HG02588 (cell line): ENCODE data around the gene MYBBP1A.

Experiments
- ATAC-seq: cut with Tn5 transposase; IDR thresholded peaks from one replicate; pipeline ENCODE4 v1.9.1; 2021; ENCODE audit warnings: mild to moderate bottlenecking, moderate library complexity; ENCODE audit not compliant: unreplicated experiment

MYBBP1A gene

DNA sequence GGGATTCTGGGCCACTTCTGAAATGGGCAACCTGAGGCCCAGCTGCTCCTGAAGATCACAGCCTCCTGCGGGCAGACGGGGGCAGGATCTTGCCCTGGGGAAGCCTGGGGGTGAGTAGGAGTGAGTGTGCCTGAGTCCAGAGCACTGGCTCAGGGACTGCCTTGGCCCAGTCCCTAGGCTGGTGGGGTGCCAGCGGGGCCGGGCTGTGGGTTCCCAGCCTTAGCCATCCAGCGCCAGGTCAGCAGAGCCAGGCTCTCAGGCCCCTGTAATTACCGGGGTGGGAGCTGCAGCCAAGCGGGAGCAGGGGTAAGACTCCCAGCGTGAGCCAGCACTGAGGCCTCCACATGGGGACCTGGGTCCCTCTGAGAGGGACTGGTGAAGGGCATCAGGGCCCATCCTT, 48.3 kb downstream of the MYBBP1A start:
- ATAC-seq = no peak

DNA sequence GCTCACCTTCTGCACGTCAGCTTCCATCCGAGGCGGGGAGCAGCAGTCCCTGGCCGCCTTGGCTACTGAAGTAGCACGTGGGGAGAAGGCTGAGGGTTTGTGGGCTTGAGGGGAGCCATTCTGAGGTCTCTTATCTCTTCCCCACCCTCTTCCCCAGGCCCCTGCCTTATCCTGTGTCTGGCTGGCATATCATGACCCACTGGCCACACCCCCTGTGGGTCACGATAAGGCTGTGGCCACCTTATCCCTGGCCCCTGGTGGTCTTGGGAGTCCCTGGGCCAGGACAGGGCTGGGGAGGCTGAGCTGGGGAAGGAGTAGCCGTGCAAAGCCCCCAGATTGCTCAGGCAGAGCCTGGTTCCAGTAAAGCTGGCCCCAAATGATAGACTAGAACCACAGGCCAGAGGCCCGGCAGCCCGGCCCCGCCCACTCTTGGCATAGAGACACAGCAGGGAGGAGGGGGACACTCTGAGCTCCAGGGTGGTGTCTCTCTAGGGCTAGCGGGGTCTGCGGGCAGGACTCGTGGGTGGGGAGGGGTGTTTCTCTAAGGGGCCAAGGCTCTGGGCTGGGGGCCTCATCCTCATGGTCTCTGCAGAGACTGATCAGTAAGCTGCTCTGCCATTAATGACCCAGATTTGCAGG, 48.9 kb downstream of the MYBBP1A start:
- ATAC-seq = no peak

DNA sequence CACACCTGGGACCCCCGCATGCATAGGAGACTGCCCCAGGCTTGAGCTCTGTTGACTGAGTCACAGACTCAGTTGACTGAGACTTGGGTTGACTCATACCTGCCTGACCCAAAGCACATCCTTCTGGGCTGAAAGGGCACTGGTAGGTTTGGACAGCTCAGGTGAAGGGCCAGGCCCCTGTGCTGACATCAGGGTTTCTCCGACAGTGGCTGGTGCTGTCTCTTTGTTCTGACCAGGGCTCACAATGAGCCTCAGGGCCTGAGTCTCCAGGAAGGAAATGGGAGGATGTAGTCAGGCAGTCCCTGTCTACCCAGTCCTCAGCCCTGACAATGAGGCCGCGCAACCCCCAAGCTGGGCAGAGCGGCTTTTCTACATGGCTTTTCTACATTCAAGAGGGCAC, 50.0 kb downstream of the MYBBP1A start:
- ATAC-seq = no peak

DNA sequence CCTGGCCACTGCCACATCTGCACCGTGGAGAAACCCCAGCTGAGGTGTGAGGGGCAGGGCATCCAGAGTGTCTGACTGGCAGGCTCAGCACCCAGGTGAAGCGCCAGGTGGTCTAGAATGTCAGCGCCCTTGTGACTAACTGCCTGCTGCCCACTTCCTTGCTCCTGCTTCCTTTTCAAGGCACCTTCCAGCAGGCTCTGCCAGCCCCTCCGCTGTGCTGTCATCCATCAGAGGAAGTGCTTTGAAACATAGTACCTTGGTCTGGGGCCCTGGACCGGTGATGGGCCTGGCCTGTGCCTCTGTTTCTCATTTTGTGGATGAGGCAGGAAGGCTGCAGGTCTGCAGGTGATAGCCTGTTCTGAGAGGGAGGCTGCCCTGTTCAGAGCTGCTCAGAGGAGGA, 51.0 kb downstream of the MYBBP1A start:
- ATAC-seq = no peak

DNA sequence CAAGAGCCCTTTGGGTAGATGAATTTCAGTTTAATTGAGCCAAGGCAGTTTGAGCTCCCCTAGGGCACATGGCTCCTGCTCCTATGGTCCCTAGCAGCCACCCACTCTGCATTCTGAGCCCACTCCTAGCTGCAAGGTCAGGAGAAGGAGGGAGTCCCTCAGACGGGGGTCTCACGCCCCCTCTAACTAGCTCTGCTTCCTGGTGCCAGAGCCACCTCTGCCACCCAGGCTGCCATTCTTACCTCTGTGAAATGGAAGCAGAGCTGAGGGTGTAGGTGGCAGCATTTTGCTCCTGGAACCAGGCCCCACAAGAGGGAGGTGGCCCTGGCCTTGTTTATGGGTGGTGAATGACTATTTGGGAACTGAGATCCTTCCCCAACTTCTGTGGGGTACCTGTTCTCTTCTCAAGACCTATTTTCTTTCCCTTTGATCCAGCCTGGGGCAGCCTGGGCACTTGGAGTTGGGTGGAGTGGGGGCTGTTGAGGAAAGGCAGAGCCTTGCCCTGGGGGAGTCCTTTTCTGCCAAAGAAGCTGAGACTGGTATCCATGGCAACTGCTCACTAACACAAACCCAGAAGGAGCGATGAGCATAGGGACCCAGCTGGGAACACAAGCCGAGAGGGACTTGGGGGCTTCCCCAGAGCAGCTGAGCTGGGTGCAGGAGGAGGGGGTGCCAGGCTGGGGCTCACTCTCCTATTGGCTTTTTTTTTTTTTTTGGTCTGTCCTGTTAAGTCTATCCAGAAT, 51.7 kb downstream of the MYBBP1A start:
- no peak for ATAC-seq

DNA sequence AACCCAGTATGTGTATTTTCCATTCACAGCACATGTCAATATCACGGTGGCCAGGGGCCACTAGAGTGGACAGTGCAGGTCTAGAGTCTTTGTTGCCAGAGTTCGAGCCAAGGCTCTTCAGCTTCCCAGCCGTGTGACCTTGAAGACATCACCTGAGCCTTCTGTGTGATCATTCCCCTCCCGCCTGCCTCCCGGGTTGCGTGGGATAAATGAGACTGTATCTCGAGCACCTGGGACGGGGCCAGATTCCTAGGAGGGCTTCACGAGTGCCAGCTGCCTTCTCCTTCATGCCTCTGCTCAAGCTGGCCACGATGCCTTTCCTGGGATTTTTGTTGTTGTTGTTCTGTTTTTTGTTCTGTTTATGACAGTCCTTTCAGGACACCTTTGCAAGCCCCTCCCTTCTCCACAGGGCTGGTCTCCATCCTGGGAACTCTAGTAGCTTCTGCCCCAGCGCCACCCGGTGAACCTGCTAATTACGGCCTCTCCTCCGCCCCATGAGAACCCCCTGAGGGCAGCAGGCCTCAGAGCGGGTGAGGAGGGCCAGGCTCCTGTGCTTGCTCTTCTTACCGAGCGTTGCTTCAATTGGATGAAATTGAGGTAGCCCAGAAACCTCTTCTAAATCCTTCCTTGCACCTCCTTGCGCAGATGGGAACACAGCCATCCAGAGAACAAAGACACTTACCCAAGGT, 52.6 kb downstream of the MYBBP1A start:
- ATAC-seq = no peak

DNA sequence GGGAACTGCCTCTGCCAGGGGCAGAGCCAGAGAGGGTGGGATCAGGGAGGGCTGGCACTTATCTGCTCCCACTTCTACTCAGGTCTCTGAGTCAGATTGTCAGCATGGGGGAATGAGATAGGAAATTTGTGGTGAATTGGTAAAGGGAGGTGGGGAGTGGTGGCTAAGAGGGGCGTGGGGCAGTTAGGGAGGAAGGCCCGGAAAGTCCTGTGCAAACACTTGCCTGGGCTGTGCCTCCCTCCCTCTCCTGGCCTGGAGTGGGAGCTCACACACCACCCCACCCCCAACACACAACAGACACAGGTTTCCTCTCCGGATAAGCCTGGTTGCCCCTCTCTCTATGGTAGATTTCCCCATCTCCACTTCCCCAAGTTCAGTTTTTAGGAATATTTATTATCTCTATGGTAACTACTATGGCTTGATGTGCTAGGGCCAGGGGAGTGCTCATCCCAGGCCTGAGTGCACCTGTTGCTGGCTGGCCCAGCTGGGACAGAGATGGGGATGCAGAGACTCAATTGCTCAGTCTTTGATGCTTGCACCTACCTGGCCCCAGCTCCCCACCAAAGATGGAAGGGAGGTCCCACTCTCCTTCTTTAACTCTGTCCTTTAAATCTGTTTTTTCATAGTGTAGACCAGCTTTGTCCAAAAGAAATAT, 53.8 kb downstream of the MYBBP1A start:
- no peak for ATAC-seq

DNA sequence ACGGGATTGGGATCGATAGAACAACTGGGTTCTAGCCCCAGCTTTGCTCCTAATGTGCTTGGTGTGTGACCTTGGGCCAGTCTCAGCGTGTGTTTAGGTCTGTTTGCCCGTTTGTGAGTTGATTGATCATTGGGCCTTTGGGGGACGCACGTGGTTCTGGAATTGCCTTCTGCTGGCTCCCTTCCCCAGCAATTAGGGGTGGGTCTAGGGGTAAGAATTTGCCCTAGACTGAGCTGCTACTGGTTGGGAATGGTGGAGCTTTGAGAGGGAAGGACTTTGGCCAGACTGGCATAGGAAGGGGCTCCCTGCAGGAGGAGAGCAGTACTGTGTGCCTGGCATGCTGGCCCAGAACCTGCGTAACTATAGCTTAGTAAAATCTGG, 55.0 kb downstream of the MYBBP1A start:
- ATAC-seq = no peak

DNA sequence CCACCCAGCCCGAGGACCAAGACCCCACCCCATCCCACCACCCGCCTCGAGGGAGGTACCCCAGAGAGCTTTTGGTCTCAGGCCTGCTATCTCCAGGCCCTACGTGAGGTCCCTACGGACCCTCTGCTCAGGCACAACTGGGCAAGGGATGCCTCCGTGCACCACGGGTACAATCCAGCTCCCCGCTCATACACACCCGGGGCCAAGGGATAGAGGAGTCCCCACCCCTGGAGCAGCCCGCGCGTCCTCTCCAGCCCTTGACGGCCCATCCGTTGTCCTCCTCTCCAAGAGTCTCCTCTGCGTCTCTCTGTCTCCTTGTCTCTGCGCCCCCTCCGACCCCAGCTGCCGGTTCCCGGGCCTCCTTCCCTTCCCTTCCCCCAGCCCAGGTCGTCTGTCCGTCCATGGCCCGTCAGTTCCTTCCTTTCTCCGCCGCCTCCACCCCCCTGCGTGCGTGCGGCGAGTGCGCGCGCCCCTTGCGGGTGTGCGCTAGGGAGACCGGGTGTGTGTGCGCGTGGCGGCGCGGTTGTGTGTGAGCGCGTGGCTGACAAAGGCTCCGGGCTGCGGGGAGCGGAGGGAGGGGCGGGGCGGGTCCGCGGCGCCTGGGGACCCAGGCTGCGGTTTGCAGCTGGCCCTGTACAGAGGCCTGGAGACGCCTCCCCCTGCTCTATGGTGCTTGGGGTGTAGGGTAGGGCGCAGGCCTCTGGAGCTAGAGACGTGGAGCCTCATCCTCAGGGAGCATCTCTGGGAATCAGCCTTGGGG, 55.6 kb downstream of the MYBBP1A start:
- no peak for ATAC-seq

DNA sequence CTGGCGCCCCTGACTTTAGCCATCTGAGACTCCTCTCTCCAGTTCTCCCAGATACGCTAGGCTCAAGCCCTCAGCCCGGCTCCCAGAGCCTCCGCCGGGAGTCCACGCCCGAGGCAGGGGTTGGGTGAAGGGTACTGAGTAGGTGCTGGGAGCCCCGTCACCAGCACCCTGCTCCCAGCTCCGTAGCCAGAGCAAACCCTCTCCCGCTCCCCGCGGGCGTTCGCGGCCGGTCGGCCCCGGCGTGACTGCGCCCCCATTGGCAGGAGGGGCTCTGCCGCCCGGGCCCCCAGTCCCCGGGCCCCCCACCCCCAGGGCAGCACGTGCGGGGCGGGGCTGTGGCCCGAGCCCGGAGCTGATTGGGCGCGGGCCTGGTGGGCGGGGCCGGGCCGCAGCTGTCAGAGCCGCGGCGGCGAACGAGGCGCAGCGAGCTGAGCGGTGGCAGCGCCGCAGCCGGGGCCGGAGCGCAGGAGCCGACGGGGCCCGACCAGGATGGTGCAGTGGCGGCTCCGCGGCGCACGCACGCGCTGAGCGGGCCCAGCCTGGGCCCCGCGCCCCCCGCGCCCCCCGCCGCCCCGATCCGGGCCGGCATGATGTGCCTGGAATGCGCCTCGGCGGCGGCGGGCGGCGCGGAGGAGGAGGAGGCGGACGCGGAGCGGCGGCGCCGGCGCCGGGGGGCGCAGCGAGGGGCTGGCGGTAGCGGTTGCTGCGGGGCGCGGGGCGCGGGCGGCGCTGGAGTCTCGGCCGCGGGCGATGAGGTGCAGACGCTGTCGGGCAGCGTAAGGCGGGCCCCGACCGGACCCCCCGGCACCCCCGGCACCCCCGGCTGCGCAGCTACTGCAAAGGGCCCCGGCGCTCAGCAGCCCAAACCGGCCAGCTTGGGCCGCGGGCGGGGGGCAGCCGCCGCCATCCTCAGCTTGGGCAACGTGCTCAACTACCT, 56.5 kb downstream of the MYBBP1A start, which contains the start of gene SPNS2:
Gene SPNS2 (plus strand): TSS at position 421 of the 937 bp plus-strand sequence. CDS start 167 bp downstream, at position 588.
- ATAC-seq = peak; percentile 61

DNA sequence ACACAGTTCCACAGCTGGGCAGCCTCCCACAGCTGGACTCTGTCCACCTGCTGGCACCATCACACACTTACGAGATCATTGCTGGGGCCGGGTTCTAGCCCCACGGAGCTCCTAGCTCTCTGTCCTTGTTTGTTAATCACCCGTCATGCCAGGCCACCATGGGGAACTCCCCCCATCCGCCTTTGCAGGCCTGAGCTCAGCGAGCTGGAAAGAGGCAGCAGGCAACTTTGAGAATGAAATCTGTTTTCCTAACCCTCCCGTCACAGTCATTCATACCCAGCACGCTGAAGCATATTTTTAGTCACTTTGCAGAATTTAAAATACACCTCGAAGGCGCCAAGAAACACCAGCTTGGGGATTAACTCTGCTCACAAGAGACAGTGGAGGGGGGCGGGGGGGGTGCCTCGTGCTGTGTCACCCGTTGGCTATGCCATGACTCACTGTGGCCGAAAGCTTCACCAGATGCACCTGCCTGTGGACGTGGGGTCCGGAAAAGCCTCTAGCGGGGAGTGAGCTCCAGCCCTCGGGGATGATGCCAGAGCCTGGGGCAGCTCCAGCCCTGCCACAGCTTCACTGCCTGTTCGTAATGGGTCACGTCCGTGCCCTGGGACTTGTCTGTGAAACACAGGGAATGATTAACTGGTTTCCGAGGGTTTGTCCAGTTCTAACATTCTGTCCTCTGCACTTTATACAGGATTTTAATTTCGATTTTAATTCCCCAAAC, 57.9 kb downstream of the MYBBP1A start:
- ATAC-seq = no peak

DNA sequence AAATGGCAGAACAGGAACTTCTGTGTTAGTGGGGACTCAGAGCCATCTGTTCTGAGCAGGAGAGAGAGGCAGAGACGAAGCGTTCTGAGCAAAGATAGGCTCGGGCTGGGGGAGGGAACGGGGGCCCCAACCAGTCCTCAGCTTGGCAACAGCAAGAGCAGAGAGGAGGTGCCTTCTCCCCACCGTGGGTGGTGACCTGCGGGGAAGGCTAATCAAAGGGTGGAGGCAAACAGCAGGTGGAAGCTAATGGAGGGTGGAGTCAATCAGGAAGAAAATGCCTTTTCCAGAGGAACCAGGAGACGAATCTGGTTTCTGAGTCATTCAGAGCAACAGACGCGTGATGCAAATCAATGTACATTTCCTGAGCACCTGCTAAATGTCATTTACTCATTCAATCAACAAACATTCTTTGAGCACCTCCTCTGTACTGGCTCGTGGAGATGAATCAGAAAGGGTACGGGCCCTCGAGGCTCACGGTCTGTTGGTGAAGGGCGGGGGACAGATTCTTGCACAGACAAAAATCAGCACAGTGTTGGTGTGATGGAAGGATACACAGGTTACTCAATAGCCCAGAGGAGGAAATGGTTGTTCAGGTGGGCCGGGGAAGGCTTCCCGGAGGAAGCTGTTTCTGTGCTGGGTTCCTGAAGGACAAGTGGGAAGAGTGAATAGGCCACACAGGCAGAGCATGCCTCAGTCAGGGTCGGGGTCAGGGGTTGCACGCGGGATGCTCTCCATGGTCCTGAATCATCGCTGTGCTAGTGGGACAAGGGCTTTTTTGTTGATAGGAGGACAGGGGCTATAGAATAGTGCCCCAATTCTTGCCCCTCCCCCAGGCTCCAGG, 62.2 kb downstream of the MYBBP1A start:
- ATAC-seq = no peak

DNA sequence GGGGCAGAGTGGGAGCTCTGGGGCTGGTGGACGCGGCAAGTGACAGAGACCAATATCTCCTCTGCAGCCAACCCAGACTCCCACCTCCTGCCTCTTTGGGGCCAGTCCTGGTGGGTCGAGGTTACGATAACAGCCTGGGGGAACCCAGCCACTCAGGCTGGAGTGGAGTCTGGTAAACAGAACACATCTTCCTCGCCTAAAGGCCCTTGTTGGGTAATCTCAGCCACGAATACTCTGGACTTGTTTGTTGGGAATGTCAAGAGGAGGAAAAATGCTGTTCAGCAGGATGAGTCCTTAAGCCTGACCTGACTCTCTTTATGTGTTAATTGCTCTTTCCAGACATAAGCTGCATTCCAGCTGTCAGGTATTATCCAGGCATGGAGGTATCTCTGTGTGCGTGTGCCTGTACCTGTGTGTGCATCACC, 64.5 kb downstream of the MYBBP1A start:
- no peak for ATAC-seq

DNA sequence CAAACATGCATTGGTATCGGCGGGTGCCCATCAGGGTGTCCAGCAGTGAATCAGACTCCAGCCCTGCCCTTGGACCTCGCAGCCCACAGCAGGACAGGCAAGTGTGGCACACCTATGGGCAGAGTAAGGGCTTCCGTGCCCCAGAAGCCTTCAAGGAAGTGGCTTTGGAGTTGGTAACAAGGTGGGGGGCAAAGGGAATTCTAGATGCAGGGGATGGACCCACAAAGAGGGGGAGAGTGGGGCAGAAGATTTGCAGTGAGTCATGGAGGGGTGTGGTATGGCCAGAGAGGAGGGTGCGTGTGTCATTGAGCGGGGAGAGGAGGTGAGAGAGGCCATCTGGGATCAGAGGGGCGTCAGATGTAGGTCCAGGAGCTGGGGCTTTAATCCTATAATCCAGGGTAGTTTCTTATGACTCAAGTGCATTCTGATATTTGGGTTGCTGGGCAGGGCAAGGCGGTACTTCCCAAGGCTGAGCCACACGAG, 65.0 kb downstream of the MYBBP1A start:
- no peak for ATAC-seq

DNA sequence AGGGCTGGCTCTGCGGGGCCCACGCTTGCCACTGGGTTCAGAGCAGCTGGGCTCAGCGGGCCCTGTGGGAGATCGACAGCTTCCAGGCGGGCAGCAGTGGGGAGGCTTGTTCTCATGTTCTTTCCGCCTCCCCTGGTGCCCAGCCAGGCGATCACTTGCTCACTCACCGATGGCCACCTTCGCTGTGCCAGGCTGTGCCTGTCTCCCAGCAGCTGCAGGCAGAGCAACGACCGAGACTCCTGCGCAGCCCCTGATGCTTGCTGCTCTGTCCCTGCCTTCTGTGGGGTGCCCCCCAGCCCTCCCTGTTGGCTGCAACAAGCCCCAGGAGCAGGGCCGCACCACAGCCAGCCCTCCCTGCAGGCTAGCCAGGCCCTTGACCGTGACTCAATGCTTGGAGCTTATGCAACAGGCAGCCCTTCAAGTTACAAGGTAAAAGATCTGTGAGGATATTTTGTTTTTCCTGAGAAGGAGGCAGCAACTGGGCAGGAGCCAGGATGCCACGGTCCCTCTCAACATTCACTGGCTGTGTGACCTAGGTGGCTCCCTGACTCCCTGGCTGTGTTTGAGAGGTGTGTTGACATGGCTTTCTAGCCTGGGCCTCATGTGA, 66.1 kb downstream of the MYBBP1A start:
- no peak for ATAC-seq
